Stimulated activated CD8-positive, alpha-beta memory T cell treated with anti-CD3 and anti-CD28 coated beads, Interleukin-7, amount 100 ng/mL, for 48 hours (primary cell): Measurements from ENCODE around the gene MEX3A.

Experiments used
- DNase-seq, 2 donors: peaks; one replicate each; pipeline ENCODE4 v3.0.0-alpha.2; 2020; ENCODE audit warnings: low read depth in 1 of 2; ENCODE audit errors: extremely low read depth in 1 of 2

The MEX3A gene

GRCh38 chr1:156103521-156103947, 21.3 kb upstream of the MEX3A start:
- DNase-seq: no peak

- no peak for DNase-seq
Observed at GRCh38 chr1:156102633-156103511, 20.6 kb upstream of the MEX3A start.

- DNase-seq: no peak
Observed at GRCh38 chr1:156101880-156102279, 19.6 kb upstream of the MEX3A start.

GRCh38 chr1:156100205-156100995, 18.1 kb upstream of the MEX3A start:
- no peak for DNase-seq

DNA sequence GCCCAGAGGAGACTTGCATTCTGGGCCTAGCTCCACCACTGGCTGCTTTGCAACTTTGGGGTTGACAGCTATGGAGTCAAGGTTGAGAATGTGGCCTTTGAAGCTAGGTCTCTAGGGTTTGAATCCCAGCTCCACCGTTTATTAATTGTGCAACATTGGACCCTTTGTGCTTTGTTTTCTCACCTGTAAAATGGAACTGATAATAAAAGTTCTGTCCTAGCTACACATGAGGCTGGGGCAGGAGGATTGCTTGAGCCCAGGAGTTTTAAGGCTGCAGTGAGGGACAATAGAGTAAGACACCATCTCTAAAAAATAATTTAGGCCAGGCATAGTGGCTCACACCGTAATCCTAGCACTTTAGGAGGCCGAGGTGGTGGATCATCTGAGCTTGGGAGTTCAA, 17.0 kb upstream of the MEX3A start:
- no peak for DNase-seq

DNA sequence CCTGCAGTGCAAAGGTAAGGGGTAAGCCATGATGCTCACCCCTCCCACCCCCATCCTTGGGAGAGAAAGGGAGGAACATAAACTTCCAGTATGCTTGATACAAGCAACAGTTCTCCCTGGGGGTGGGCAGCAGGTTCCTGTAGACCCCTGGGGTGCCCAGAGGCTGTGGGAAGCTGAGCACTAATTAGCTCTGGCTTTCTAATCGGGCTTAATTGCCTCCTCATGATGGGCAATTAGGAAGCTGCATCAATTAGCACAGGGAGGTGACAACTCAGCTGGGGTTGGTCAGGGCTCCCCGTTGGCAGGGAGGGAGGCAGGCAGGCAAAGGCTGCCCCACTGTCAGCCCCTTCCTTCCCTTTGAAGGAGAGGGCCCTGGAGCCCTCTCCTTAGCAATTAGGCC, 16.5 kb upstream of the MEX3A start:
- DNase-seq: no peak

- DNase-seq: peak; percentile 30 to 66
Observed at GRCh38 chr1:156097499-156098178, 15.4 kb upstream of the MEX3A start.

- peak; percentile 79 to 95 for DNase-seq
Observed at GRCh38 chr1:156096640-156097391, 14.6 kb upstream of the MEX3A start.

DNA sequence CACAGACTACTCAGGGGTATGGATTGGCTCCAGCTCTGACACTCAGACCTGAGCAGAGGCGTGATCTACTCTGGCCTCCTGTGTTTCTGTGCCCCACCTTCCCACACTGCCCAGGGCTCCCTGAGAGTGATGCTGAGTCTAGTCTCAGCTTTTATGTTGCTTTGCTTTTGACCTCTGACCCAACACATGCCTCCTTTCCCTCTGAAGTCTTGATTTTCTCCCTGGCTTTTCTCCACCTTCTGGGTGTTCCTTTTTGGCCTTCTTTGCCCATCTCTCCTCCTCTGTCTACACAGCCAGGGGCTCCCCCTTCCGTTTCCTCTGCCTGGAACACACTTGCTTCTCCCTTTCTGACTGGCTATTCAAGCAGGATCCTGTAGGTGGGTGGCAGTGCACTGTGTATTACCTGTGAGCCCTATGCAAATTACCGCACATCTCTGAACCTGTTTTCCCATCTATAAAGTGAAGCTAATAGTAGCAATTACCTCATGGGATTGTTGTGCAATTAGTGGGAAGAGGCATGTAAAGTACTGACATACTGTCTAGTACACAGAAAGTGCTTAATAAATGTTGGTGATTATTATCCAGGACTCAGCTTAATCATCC, 13.7 kb upstream of the MEX3A start:
- DNase-seq: no peak

- no peak for DNase-seq
Observed at GRCh38 chr1:156091610-156092009, 9.3 kb upstream of the MEX3A start.

DNA sequence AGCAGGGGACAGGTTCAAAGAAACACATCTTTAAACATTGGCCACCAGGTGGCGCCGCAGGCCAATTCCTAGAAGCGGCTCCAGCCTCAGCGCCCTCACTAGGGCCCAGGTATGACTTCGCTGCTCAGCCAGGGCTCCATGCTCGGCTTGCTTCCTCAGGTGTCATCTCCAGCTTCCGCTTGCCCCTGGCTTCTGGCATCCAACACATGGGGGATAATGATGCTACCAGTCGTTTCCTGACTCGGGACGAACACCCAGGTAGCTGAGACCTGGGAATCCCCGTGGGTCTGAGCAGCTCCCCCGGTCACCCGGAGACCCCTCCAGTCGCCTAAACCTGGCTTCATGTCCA, 8.5 kb upstream of the MEX3A start:
- peak; percentile 69 to 78 for DNase-seq

- no peak for DNase-seq
Observed at GRCh38 chr1:156090138-156090839, 8.0 kb upstream of the MEX3A start.

DNA sequence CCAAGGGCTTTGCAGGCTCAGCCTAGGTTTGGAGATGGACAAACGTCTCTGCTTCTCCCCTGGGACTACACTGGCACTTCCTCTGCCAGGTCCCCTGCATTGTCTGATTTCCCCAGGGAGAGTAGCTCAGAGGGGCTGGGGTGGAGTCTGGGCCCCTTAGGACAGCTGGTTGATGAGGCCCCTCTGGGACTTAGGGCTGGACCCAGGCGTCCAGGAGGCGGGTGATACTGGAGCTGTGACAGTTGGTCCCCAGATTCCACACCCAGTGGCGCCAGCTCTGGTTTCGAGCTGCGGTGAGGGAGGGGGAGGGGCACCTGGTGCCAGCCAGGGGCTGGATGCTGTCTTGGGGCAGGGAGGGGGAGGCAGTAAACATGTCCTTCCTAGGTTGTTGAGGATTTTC, 7.4 kb upstream of the MEX3A start:
- no peak for DNase-seq

DNA sequence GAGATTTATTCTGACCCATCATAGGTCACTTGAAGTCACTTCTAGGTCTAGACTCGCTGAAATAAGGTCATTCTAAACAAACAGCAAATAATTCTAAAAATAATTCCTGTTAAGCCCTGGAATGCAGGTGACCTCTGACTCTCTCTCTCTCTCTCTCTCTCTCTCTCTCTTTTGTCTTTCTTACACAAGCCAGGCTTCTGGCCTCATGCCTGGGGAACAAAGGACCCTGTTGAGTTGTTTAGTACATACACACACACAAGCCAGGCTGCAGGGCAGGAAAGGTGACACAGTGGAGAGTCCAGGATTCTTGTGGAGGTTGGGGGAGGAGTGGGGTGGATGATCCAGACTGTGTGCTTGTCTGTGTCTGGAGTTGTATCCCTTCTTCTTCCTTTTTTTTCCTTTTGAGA, 4.0 kb upstream of the MEX3A start:
- no peak for DNase-seq

DNA sequence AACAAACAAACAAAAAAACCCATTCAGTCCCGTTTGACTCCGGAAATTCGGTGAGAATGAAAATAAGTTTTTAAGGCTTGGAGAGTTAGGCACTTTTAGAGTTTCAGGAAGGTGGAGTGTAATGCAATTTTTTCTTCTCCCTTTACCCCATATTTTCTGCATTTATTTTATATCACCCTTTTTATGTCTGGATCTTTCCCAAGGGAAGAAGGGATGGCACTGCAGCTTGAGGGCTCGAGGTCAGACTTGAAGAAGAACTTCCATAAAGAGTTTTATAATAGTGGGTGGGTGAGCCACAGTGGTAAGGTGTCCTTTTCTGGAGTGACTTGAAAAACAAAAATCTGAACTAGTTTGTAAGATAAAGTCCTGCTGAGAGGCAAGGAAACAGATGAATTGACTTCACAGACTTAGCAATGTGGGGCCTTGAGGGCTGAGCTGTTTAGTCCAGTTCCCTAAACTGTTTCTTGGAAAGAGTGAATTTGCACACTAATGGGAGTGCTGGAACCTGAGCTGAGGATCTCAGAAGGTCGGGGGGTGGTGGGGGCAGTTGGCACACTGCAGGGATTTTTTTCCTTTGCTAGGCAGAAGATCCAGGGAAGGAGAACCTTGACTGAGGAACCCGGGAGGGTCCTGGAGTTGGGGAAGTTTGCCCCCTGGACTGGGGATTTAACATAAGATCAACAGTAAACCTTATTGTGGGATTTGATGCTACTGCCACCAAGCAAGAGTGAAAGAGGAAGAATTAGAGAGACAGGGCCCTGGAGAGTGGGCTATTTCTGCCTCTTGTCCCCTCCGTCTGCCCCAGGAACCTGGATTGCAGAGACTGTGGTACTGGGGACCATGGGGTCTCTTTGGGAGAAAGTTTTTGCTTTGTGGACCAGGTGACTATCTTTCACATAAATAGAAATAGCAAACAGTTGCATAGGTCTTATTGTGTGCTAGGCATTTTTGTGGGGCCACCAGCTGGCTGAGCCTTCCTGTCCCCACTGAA, 1.8 kb upstream of the MEX3A start:
- DNase-seq: no peak

GRCh38 chr1:156081917-156082308, 352 bp downstream of the MEX3A start:
- no peak for DNase-seq

- no peak for DNase-seq
Observed at GRCh38 chr1:156081180-156081916, 917 bp downstream of the MEX3A start.

- no peak for DNase-seq
Observed at GRCh38 chr1:156080863-156081179, 1.4 kb downstream of the MEX3A start.
